CD14-positive monocyte (primary cell): ENCODE results near the gene CD79B. TPM values are rescaled to one million over a fixed set of nuclear protein-coding genes. Genes with fewer than 3 reads are reported as not detected.

Source experiments
- DNase-seq, 3 donors: peaks; one replicate each; pipeline ENCODE4 v3.0.0-alpha.2; 2011 to 2022
- H2AFZ ChIP-seq: 2 replicates; pipeline ENCODE4 v1.6.0; 2012; ENCODE audit warnings: mild to moderate bottlenecking, low read depth, low read length, inconsistent platforms; ENCODE audit not compliant: insufficient read depth, poor library complexity, severe bottlenecking
- H3K27ac ChIP-seq, 2 donors: 1 replicate in 1 of 2; 2 replicates in 1 of 2; pipeline ENCODE4 v1.5.1; 2012 to 2013; ENCODE audit warnings: low read length in 2 of 2, control low read depth in 1 of 2, inconsistent platforms in 1 of 2, low read depth in 1 of 2, mild to moderate bottlenecking in 1 of 2
- H3K27me3 ChIP-seq, 2 donors: one replicate each; pipeline versions ENCODE4 v1.6.0 to v1.6.1; 2011 to 2013; ENCODE audit warnings: low read length in 2 of 2; ENCODE audit not compliant: control insufficient read depth in 2 of 2, insufficient read depth in 2 of 2
- H3K36me3 ChIP-seq, 2 donors: replicated peaks in 1 of 2; 1 replicate in 1 of 2; 2 replicates in 1 of 2; pipeline versions ENCODE4 v1.5.1 to v1.6.1; 2012 to 2013; ENCODE audit warnings: low read length in 2 of 2, control low read depth in 1 of 2, inconsistent platforms in 1 of 2, mild to moderate bottlenecking in 1 of 2; ENCODE audit not compliant: insufficient read depth in 2 of 2, control insufficient read depth in 1 of 2
- H3K4me1 ChIP-seq, 2 donors: 1 replicate in 1 of 2; 2 replicates in 1 of 2; pipeline versions ENCODE4 v1.5.1 to v1.6.1; 2012 to 2013; ENCODE audit warnings: low read length in 2 of 2, control low read depth in 1 of 2, inconsistent platforms in 1 of 2, mild to moderate bottlenecking in 1 of 2, moderate library complexity in 1 of 2; ENCODE audit not compliant: insufficient read depth in 2 of 2, control insufficient read depth in 1 of 2
- H3K4me2 ChIP-seq: replicated peaks from 2 replicates; pipeline ENCODE3; 2012; ENCODE audit warnings: low read length, moderate library complexity, mild to moderate bottlenecking; ENCODE audit not compliant: poor library complexity, severe bottlenecking; ENCODE audit errors: extremely low read depth
- H3K4me3 ChIP-seq, 3 experiments: fragments of 200-600 bp in 1 of 3; sonication (generic) in 1 of 3; replicated peaks in 1 of 3; 1 replicate in 2 of 3; 2 replicates in 1 of 3; pipeline ENCODE4 v1.5.1; 2011 to 2013; ENCODE audit warnings: low read length in 3 of 3, mild to moderate bottlenecking in 3 of 3, control low read depth in 2 of 3, low read depth in 2 of 3, inconsistent platforms in 1 of 3, moderate library complexity in 1 of 3
- H3K79me2 ChIP-seq: 2 replicates; pipeline ENCODE4 v1.6.0; 2012; ENCODE audit warnings: mild to moderate bottlenecking, control low read depth, inconsistent platforms, low read length, moderate library complexity; ENCODE audit not compliant: insufficient read depth
- H3K9ac ChIP-seq: 2 replicates; pipeline ENCODE4 v1.6.0; 2017; ENCODE audit warnings: low read length, mild to moderate bottlenecking; ENCODE audit not compliant: insufficient read depth, poor library complexity, severe bottlenecking
- H3K9me3 ChIP-seq, 2 donors: replicated peaks in 1 of 2; 1 replicate in 1 of 2; 2 replicates in 1 of 2; pipeline versions ENCODE4 v1.5.1 to v1.6.1; 2012 to 2013; ENCODE audit warnings: low read length in 2 of 2, control low read depth in 1 of 2; ENCODE audit not compliant: control insufficient read depth in 1 of 2, insufficient read depth in 1 of 2
- H4K20me1 ChIP-seq: 2 replicates; pipeline ENCODE4 v1.6.0; 2012; ENCODE audit warnings: mild to moderate bottlenecking, low read length, control low read depth, moderate library complexity; ENCODE audit not compliant: insufficient read depth
- H3K27ac Mint-ChIP-seq, 7 donors: one replicate each; pipeline ENCODE4 v1.8.0; 2020; ENCODE audit warnings: mild to moderate bottlenecking in 7 of 7, mixed read lengths in 7 of 7, moderate library complexity in 6 of 7, inconsistent platforms in 2 of 7
- H3K27me3 Mint-ChIP-seq, 3 donors: one replicate each; pipeline ENCODE4 v1.8.0; 2021 to 2022; ENCODE audit warnings: low read depth in 3 of 3, mild to moderate bottlenecking in 3 of 3, mixed read lengths in 3 of 3, moderate library complexity in 3 of 3, inconsistent platforms in 1 of 3
- H3K36me3 Mint-ChIP-seq, 2 donors: one replicate each; pipeline ENCODE4 v1.8.0; 2020; ENCODE audit warnings: mixed read lengths in 2 of 2, inconsistent platforms in 1 of 2, mild to moderate bottlenecking in 1 of 2
- H3K4me1 Mint-ChIP-seq: one replicate; pipeline ENCODE4 v1.8.0; 2020; ENCODE audit warnings: mild to moderate bottlenecking, mixed read lengths
- H3K4me3 Mint-ChIP-seq, 2 donors: one replicate each; pipeline ENCODE4 v1.8.0; 2020; ENCODE audit warnings: mild to moderate bottlenecking in 2 of 2, mixed read lengths in 2 of 2, moderate library complexity in 1 of 2
- H3K9me3 Mint-ChIP-seq, 7 donors: one replicate each; pipeline ENCODE4 v1.8.0; 2020 to 2022; ENCODE audit warnings: mixed read lengths in 7 of 7, mild to moderate bottlenecking in 6 of 7, moderate library complexity in 6 of 7, inconsistent platforms in 2 of 7
- CTCF ChIP-seq: fragments of 200-600 bp; IDR thresholded peaks from one replicate; pipeline ENCODE4 v1.8.0; 2022; ENCODE audit warnings: antibody characterized with exemption, mild to moderate bottlenecking
- WGBS: methylation state at CpG from one replicate; pipeline ENCODE4 v1.1.5; 2013; ENCODE audit warnings: missing lambda C conversion rate; ENCODE audit not compliant: insufficient coverage; 5-methylcytosine and 5-hydroxymethylcytosine counted together
- intact Hi-C, 2 donors: fragments of 100-400 bp; cut with micrococcal nuclease; formaldehyde crosslinking; loops; one replicate each; pipeline versions ENCODE4 v1.15.0 to v1.15.1; 2023
- polyA plus RNA-seq, 3 donors: library from polyadenylated mRNA; depleted of rRNA in 1 of 3; unstranded in 2 of 3; stranded (reverse) in 1 of 3; fragments of 300-500 nt in 2 of 3; fragments of >200 nt in 1 of 3; fragmentation: Illumina TruSeq in 2 of 3; gene quantifications; 1 replicate in 2 of 3; 2 replicates in 1 of 3; pipeline ENCODE4 v1.2.3, GENCODE V29; 2012 to 2021

Gene CD79B
- polyA plus RNA-seq, 3 donors, result 19.6 to 21.8 (median 20.9) TPM

- intact Hi-C loops, result no loop called here
- TF ChIP-seq CTCF, result no peak
Measured at GRCh38 chr17:63941162-63941561, 9.0 kb upstream of the CD79B start.

GRCh38 chr17:63940584-63940983 is 8.5 kb upstream of the CD79B start:
- H3K36me3 ChIP-seq, result no peaks in the 10 kb centered on the region
- Mint-ChIP-seq H3K27me3 (peaks cover 2 to 3% (median 3%) of the 10 kb centered on the region in 3 donors), H3K27ac (no peak overlapping the region), H3K9me3 (peaks cover 0 to 1% (median 0%) of the 10 kb centered on the region in 7 donors), H3K4me3 (no peak overlapping the region), H3K4me1 (peaks cover 5% of the 10 kb centered on the region), H3K36me3 (no peaks in the 10 kb centered on the region)
- H4K20me1 ChIP-seq, result no peaks in the 10 kb centered on the region
- H3K9me3 ChIP-seq, result no peaks in the 10 kb centered on the region
- H3K27ac ChIP-seq, result no peak overlapping the region
- H3K4me3 ChIP-seq, result no peak overlapping the region
- WGBS, result 98% methylated on average over 14 of the region's 14 CpGs
- no peaks in the 10 kb centered on the region for H3K4me1 ChIP-seq
- intact Hi-C loops, result no loop called here
- no peak for TF ChIP-seq CTCF
- H3K27me3 ChIP-seq, result no peaks in the 10 kb centered on the region
- H2AFZ ChIP-seq, result no peak overlapping the region
- no peak overlapping the region for H3K9ac ChIP-seq
- no peak overlapping the region for H3K4me2 ChIP-seq
- no peaks in the 10 kb centered on the region for H3K79me2 ChIP-seq
- DNase-seq, result no peak

More at GRCh38 chr17:63941162-63941561, 9.0 kb upstream of the CD79B start:
- no peak overlapping the region for H2AFZ ChIP-seq
- H3K4me3 ChIP-seq, result no peak overlapping the region
- Mint-ChIP-seq H3K9me3 (peaks cover 0 to 1% (median 0%) of the 10 kb centered on the region in 7 donors), H3K27me3 (peaks cover 2 to 3% (median 3%) of the 10 kb centered on the region in 3 donors), H3K4me1 (peaks cover 7% of the 10 kb centered on the region), H3K27ac (no peak overlapping the region), H3K36me3 (no peaks in the 10 kb centered on the region), H3K4me3 (no peak overlapping the region)
- no peak overlapping the region for H3K27ac ChIP-seq
- peaks cover 3 to 4% of the 10 kb centered on the region in 2 donors for H3K4me1 ChIP-seq
- no peak overlapping the region for H3K4me2 ChIP-seq
- no peak for DNase-seq
- no peak overlapping the region for H3K9ac ChIP-seq
- no peaks in the 10 kb centered on the region for H3K27me3 ChIP-seq
- no peaks in the 10 kb centered on the region for H3K79me2 ChIP-seq
- H3K9me3 ChIP-seq, result no peaks in the 10 kb centered on the region
- 96% methylated on average over 10 of the region's 12 CpGs for WGBS
- no peaks in the 10 kb centered on the region for H3K36me3 ChIP-seq
- H4K20me1 ChIP-seq, result no peaks in the 10 kb centered on the region
